A673 (cell line): Measurements from ENCODE around the gene PPP2R5E. TPM values are rescaled to one million over a fixed set of nuclear protein-coding genes. Genes with fewer than 3 reads are reported as not detected.

Source experiments
- BruUV-seq: library from RNA; stranded (reverse); fragments of 400-500 nt; replicated peaks from 2 replicates; lab custom pipeline; 2021; lab: Mats Ljungman, UMichigan
- CTCF ChIA-PET: fragments of 300-600 bp; sonication (Branson Sonifier 250); formaldehyde crosslinking; loops from one replicate; lab custom pipeline; 2022; ENCODE audit warnings: antibody characterized with exemption; lab: Charles Lee
- POLR2A ChIA-PET: fragments of 300-600 bp; sonication (Branson Sonifier 250); formaldehyde crosslinking; loops from one replicate; lab custom pipeline; 2022; ENCODE audit warnings: antibody characterized with exemption; ENCODE audit not compliant: low non-redundant PET; lab: Charles Lee
- DNase-seq: peaks from one replicate; pipeline ENCODE4 v3.0.0-alpha.2; 2015; ENCODE audit warnings: low spot score
- H3K27ac ChIP-seq: fragments of 200-600 bp; sonication (generic); 2 replicates; pipeline ENCODE4 v1.5.1; 2016; ENCODE audit warnings: mixed run types, low read depth, mild to moderate bottlenecking, mixed read lengths, antibody characterized with exemption, low read length; ENCODE audit not compliant: poor library complexity, severe bottlenecking
- H3K27me3 ChIP-seq: fragments of 200-600 bp; sonication (generic); replicated peaks from 2 replicates; pipeline ENCODE4 v1.6.1; 2017; ENCODE audit warnings: mixed run types, low read depth, mild to moderate bottlenecking, mixed read lengths, antibody characterized with exemption, low read length; ENCODE audit not compliant: insufficient read depth, poor library complexity
- H3K36me3 ChIP-seq: fragments of 200-600 bp; sonication (generic); 2 replicates; pipeline ENCODE4 v1.6.1; 2016; ENCODE audit warnings: mixed run types, mild to moderate bottlenecking, mixed read lengths, antibody characterized with exemption, low read length; ENCODE audit not compliant: insufficient read depth, poor library complexity, severe bottlenecking
- H3K4me1 ChIP-seq: fragments of 200-600 bp; sonication (generic); 2 replicates; pipeline ENCODE4 v1.6.1; 2017; ENCODE audit warnings: mixed run types, mild to moderate bottlenecking, mixed read lengths, antibody characterized with exemption, low read length; ENCODE audit not compliant: insufficient read depth, poor library complexity, severe bottlenecking
- H3K4me3 ChIP-seq: fragments of 200-600 bp; sonication (generic); 2 replicates; pipeline ENCODE4 v1.5.1; 2016; ENCODE audit warnings: low read depth, mixed run types, mild to moderate bottlenecking, mixed read lengths, low read length; ENCODE audit not compliant: poor library complexity, severe bottlenecking
- H3K9me3 ChIP-seq: fragments of 200-600 bp; sonication (generic); 2 replicates; pipeline ENCODE4 v1.6.1; 2016; ENCODE audit warnings: mixed run types, low read depth, mild to moderate bottlenecking, mixed read lengths, antibody characterized with exemption, low read length; ENCODE audit not compliant: poor library complexity, severe bottlenecking
- CTCF ChIP-seq: fragments of 300-800, 200-600 bp; sonication (generic); conservative IDR thresholded peaks from 2 replicates; pipeline ENCODE4 v1.5.1; 2017; ENCODE audit warnings: low read depth, mild to moderate bottlenecking, antibody characterized with exemption, low read length, moderate library complexity, mixed read lengths
- EZH2 ChIP-seq: fragments of 200-600 bp; sonication (generic); IDR thresholded peaks from 2 replicates; pipeline ENCODE4 v1.6.1; 2017; ENCODE audit warnings: borderline replicate concordance, low read depth, mild to moderate bottlenecking, mixed read lengths, antibody characterized with exemption, low read length; ENCODE audit not compliant: poor library complexity, severe bottlenecking
- intact Hi-C: fragments of 100-400 bp; cut with micrococcal nuclease; formaldehyde crosslinking; loops from one replicate; pipeline ENCODE4 v1.10.0; 2022; ENCODE audit not compliant: unreplicated experiment
- total RNA-seq: library from RNA; stranded (reverse); gene quantifications from 2 replicates; pipeline ENCODE4 v1.2.3, GENCODE V29; 2021

PPP2R5E gene
- total RNA-seq, 1 experiment from 2014 or later: 66.0 TPM

GRCh38 chr14:63404906-63405305 lies 138.3 kb downstream of the PPP2R5E start:
- H3K4me1 ChIP-seq: no peaks in the 10 kb centered on the region
- no peak overlapping the region for H3K27ac ChIP-seq
- H3K27me3 ChIP-seq: no peaks in the 10 kb centered on the region
- no peak for DNase-seq
- POLR2A ChIA-PET: no interaction called here
- CTCF ChIA-PET: no interaction called here
- intact Hi-C loops: no loop called here
- H3K9me3 ChIP-seq: no peaks in the 10 kb centered on the region
- no peak overlapping the region for H3K4me3 ChIP-seq
- H3K36me3 ChIP-seq: no peaks in the 10 kb centered on the region
- no TSS peak for BruUV-seq
- no peak for TF ChIP-seq CTCF
- TF ChIP-seq EZH2: no peak

- H3K9me3 ChIP-seq: no peaks in the 10 kb centered on the region
- no TSS peak for BruUV-seq
- no peak overlapping the region for H3K4me3 ChIP-seq
- H3K27me3 ChIP-seq: no peaks in the 10 kb centered on the region
- CTCF ChIA-PET: no interaction called here
- intact Hi-C loops: no loop called here
- POLR2A ChIA-PET: no interaction called here
- peaks cover 3% of the 10 kb centered on the region for H3K36me3 ChIP-seq
- DNase-seq: no peak
- TF ChIP-seq CTCF (no peak), EZH2 (no peak)
- peaks cover 4% of the 10 kb centered on the region for H3K4me1 ChIP-seq
- H3K27ac ChIP-seq: no peak overlapping the region
Measured at GRCh38 chr14:63401646-63402045, 141.5 kb downstream of the PPP2R5E start.

- Histone ChIP-seq H3K27ac (no peak overlapping the region), H3K4me3 (no peak overlapping the region), H3K36me3 (peaks cover 3% of the 10 kb centered on the region), H3K4me1 (peaks cover 8% of the 10 kb centered on the region), H3K27me3 (no peaks in the 10 kb centered on the region), H3K9me3 (no peaks in the 10 kb centered on the region)
- DNase-seq: no peak
- ChIA-PET POLR2A (no interaction called here), CTCF (no interaction called here)
- intact Hi-C loops: no loop called here
- BruUV-seq: no TSS peak
- TF ChIP-seq CTCF (no peak), EZH2 (no peak)
Measured at GRCh38 chr14:63398952-63399351, 144.2 kb downstream of the PPP2R5E start.
